Measurements from ENCODE around the gene EPHA3.

The EPHA3 gene

GRCh38 chr3:89447243-89447642 lies 339.8 kb downstream of the EPHA3 start:
- Histone ChIP-seq H3K9me3 (ENCODE audit: low read length) (no peaks in the 10 kb centered on the region), H3K36me3 (ENCODE audit: insufficient read depth, low read length) (no peaks in the 10 kb centered on the region), H3K4me2 (ENCODE audit: low read length) (no peak overlapping the region), H3K4me1 (ENCODE audit: insufficient read depth, low read length, severe bottlenecking) (no peaks in the 10 kb centered on the region), H3F3A (ENCODE audit: insufficient read depth, low read length) (no peaks in the 10 kb centered on the region), H3K27me3 (ENCODE audit: insufficient read depth, low read length) (no peaks in the 10 kb centered on the region), H3K79me2 (ENCODE audit: insufficient read depth, low read length) (no peaks in the 10 kb centered on the region), H3K9ac (ENCODE audit: low read length) (no peak overlapping the region), H3K27ac (ENCODE audit: low read depth, low read length, poor library complexity, severe bottlenecking) (no peak overlapping the region), H2AFZ (ENCODE audit: low read length) (no peak overlapping the region), H3K4me3 (ENCODE audit: low read depth, low read length, poor library complexity, severe bottlenecking) (no peak overlapping the region), H3K9me2 (ENCODE audit: low read depth, low read length) (no peaks in the 10 kb centered on the region), H4K20me1 (ENCODE audit: insufficient read depth, low read length) (no peaks in the 10 kb centered on the region)
- TF ChIP-seq EZH2 (IDR thresholded peaks at IDR 0.05; ENCODE audit: borderline replicate concordance, low read length) (no peak), CTCF (IDR thresholded peaks at IDR 0.05; ENCODE audit: low read length) (no peak)

- H3K27me3 ChIP-seq (ENCODE audit: insufficient read depth, low read length): no peaks in the 10 kb centered on the region
- no peak overlapping the region for H3K9ac ChIP-seq (ENCODE audit: low read length)
- H3K4me2 ChIP-seq (ENCODE audit: low read length): no peak overlapping the region
- no peaks in the 10 kb centered on the region for H3K4me1 ChIP-seq (ENCODE audit: insufficient read depth, low read length, severe bottlenecking)
- no peak overlapping the region for H3K27ac ChIP-seq (ENCODE audit: low read depth, low read length, poor library complexity, severe bottlenecking)
- no peak overlapping the region for H2AFZ ChIP-seq (ENCODE audit: low read length)
- no peaks in the 10 kb centered on the region for H3F3A ChIP-seq (ENCODE audit: insufficient read depth, low read length)
- H3K9me2 ChIP-seq (ENCODE audit: low read depth, low read length): no peaks in the 10 kb centered on the region
- H3K9me3 ChIP-seq (ENCODE audit: low read length): no peaks in the 10 kb centered on the region
- H3K36me3 ChIP-seq (ENCODE audit: insufficient read depth, low read length): no peaks in the 10 kb centered on the region
- no peaks in the 10 kb centered on the region for H4K20me1 ChIP-seq (ENCODE audit: insufficient read depth, low read length)
- no peak overlapping the region for H3K4me3 ChIP-seq (ENCODE audit: low read depth, low read length, poor library complexity, severe bottlenecking)
- no peak for TF ChIP-seq EZH2 (IDR thresholded peaks at IDR 0.05; ENCODE audit: borderline replicate concordance, low read length)
- no peak for TF ChIP-seq CTCF (IDR thresholded peaks at IDR 0.05; ENCODE audit: low read length)
- H3K79me2 ChIP-seq (ENCODE audit: insufficient read depth, low read length): no peaks in the 10 kb centered on the region
Measured at GRCh38 chr3:89449086-89449485, 341.7 kb downstream of the EPHA3 start.

- no peak overlapping the region for H2AFZ ChIP-seq (ENCODE audit: low read length)
- no peaks in the 10 kb centered on the region for H3F3A ChIP-seq (ENCODE audit: insufficient read depth, low read length)
- H3K4me1 ChIP-seq (ENCODE audit: insufficient read depth, low read length, severe bottlenecking): no peaks in the 10 kb centered on the region
- no peaks in the 10 kb centered on the region for H3K27me3 ChIP-seq (ENCODE audit: insufficient read depth, low read length)
- H3K36me3 ChIP-seq (ENCODE audit: insufficient read depth, low read length): no peaks in the 10 kb centered on the region
- H3K4me2 ChIP-seq (ENCODE audit: low read length): no peak overlapping the region
- H4K20me1 ChIP-seq (ENCODE audit: insufficient read depth, low read length): no peaks in the 10 kb centered on the region
- H3K9me3 ChIP-seq (ENCODE audit: low read length): no peaks in the 10 kb centered on the region
- H3K27ac ChIP-seq (ENCODE audit: low read depth, low read length, poor library complexity, severe bottlenecking): no peak overlapping the region
- no peaks in the 10 kb centered on the region for H3K9me2 ChIP-seq (ENCODE audit: low read depth, low read length)
- H3K4me3 ChIP-seq (ENCODE audit: low read depth, low read length, poor library complexity, severe bottlenecking): no peak overlapping the region
- no peaks in the 10 kb centered on the region for H3K79me2 ChIP-seq (ENCODE audit: insufficient read depth, low read length)
- H3K9ac ChIP-seq (ENCODE audit: low read length): no peak overlapping the region
- TF ChIP-seq EZH2 (IDR thresholded peaks at IDR 0.05; ENCODE audit: borderline replicate concordance, low read length) (no peak), CTCF (IDR thresholded peaks at IDR 0.05; ENCODE audit: low read length) (no peak)
Measured at GRCh38 chr3:89452066-89452465, 344.6 kb downstream of the EPHA3 start.

Measured in OCI-LY1 (cell line).